HPDE6-E6E7 (cell line): ENCODE measurements around the gene USH1G.
A peak's percentile ranks its signal among the peaks of the same experiment; 100 is the strongest.

ENCODE experiments used
- DNase-seq: peaks from one replicate; pipeline ENCODE4 v3.0.0; 2011; ENCODE audit warnings: missing footprints; ENCODE audit errors: extremely low spot score

The USH1G gene

DNA sequence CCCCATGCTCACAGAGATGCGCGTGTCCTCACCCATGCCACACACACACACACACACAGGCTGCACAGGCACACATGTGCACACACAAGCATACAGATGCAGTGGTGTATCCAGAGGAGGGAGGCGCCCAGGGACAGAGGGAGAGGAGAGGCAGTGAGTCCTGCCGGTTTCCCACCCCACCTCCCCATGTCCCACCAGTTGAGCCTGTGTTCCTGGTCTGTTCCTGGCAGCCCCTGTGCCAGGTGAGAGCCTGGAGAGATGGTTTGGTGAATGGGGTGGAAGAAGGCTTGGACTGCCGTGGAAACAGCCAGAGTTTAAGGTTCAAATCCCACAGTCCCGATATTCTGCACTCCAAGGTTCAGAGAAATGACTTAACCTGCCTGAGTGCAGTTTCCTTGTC, 19.4 kb downstream of the USH1G start:
- DNase-seq: no peak

DNA sequence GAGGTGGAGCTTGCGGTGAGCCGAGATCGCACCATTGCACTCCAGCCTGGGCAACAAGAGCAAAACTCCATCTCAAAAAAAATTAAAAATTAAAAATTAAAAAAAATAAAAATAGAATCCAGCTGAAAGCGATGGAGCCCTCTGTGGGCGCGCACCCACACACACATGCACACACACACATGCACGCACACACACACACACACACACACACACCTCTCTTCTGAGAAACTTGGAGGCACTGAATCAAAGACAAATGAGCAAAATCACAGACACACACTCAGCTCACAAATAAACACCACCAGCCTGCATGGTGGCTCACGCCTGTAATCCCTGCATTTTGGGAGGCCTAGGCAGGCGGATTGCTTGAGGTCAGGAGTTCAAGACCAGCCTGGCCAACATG, 20.0 kb downstream of the USH1G start:
- DNase-seq: no peak

DNA sequence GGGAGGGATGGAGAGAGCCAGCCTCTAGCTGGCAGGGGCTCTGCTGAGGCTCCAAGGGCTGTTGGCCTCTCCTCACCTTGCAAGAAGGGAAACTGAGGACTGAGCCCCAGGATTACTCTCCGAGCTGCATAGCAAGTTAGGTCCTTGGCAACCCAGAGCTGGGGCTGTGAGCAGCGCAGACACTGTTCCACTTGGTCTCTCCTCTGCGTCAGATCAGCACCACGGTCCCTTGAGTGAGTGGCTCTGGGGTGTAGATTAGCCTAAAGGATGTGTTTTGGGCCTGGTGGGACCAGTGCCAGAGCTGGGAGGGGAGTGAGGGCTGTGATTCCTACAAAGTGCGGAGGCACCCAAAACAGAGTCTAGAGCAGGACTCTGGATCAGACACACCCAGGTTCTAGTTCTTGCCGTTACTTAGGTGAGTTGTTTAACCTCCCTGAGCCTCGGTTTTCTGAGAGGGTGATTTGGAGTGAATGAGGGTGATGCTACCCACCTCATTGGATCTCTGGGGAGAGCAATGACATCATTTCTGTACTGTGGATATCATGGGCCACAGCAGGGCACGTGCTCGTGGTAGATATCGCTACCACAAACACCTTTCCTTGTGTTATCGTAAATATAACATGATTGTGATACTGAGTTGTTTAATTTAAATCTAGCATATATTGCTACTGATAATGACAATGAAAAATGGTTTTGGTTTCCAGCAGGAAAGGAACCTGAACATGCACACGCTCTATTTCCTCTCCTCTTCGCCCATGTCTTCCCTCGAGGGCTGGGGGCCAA, 21.5 kb downstream of the USH1G start:
- no peak for DNase-seq

DNA sequence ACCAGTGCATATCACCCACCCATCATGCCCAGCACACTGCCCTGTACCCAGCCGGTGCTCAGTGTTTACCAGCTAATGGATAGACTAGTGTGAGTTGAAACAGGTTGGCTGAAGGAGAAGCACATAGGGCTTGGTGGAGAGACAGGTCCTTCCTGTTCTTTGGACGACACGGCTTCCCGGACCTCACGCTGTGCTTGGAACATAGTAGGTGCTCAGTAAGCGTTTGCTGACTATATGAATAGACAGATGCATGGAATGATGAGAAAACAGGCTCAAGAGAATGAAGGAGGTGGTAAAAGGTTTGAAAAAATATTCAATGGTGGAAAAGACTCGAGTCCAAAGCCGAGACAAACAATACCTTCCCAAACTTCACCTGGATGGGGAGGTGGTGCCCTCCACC, 22.8 kb downstream of the USH1G start:
- DNase-seq: no peak

DNA sequence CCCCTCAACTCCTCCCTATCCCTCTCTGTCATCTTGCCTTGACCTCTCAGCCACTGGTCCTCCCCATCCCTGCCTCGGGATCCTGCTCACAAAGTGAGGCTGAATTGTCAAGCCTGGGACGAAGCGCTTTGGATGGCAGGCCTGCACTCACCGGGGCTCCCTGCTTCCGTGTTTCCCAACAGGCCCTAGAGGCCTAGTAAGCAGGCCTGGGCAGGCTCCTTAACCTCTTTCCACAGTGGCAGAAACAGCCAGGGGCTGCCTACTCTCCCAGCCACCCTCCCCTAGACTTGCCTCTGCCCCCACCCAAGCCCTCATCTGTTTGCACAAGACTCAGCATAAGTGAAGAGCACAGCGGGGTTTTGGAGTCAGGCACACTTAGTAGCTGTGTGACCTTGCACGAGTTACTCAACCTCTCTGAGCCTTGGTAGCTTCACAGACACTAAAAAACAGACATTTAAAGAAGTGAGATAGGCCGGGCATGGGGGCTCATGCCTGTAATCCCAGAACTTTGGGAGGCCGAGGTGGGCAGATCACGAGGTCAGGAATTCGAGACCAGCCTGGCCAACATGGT, 24.6 kb downstream of the USH1G start:
- peak; percentile 58 for DNase-seq

DNA sequence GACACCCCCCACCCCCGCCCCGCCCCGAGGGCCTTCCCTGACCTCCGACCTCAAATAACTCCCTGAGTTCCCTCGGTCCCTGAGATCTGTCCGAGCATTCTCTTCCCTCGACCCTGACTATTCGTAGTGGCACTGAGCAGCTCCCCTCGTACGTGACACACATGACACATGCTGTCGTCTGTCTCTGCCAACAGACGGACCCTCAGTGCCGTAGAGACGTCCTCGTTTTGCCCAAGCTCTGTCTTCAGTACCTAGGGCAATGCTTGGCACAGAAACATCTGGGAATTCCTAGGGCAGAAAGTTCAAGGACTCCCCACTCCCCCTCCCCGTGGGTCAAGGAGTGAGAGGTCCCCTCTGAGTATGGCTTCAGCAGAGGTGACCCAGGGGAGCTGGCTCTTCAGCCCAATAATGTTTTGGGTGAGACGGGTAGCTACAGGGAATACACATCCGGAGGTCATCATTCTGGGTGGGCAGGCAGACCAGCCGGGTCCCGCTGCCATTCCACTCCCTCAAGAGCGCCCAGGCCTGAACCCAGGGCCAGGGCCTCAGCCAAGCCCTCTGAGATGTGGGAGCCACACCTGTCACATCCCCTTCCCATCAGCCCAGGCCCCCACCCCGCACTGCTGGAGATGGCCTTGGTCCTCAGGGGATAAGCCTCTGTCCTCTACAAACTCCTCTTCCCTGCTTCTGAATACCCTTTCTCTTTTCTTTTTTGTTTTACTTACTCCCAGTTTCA, 29.0 kb downstream of the USH1G start:
- no peak for DNase-seq

DNA sequence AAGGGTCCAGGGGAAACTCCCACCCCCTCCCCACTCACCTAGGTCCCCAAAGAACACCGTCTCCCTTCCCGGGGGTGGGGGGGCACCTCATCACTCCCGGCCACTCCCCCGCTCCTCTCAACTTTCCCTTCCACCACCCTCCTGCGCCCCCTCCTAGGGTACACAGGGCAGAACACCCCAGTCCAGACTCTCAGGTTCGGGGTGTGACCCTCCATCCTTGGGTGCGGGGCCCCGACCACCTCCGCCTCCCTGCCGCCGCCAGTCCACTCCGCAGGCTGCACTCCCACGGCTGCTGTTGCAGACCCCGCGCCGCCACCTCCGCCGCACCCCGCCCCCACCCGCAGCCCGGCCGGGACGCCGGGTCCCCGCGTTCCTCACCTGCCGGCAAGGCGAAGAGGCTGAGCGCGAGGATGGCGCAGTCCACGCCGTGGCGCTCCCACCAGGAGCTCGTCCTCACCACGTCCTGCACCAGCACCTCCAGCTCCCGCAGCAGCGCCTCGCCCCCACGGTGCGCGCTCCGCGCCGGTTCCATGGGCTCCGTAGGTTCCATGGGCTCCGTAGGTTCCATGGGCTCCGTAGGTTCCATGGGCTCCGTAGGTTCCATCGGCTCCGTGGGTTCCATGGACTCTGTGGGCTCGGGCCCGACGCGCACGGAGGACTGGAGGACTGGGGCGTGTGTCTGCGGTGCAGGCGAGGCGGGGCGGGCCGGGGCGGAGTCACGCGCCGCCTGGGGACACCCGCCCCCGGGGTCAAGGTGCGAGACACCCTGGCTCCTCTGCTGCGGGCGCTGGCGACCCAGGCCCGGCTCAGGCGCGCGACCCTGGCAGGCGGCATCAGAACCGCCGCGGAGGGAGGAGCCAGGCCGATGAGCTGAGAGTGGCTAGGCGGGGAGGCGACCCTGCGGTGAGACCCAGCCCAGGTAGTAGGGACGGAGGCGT, 29.8 kb downstream of the USH1G start, which contains the start of gene FADS6:
TSS of gene FADS6 (minus strand) at position 660 of the 938 bp plus-strand sequence. CDS start at position 622, 38 bp downstream.
- no peak for DNase-seq

DNA sequence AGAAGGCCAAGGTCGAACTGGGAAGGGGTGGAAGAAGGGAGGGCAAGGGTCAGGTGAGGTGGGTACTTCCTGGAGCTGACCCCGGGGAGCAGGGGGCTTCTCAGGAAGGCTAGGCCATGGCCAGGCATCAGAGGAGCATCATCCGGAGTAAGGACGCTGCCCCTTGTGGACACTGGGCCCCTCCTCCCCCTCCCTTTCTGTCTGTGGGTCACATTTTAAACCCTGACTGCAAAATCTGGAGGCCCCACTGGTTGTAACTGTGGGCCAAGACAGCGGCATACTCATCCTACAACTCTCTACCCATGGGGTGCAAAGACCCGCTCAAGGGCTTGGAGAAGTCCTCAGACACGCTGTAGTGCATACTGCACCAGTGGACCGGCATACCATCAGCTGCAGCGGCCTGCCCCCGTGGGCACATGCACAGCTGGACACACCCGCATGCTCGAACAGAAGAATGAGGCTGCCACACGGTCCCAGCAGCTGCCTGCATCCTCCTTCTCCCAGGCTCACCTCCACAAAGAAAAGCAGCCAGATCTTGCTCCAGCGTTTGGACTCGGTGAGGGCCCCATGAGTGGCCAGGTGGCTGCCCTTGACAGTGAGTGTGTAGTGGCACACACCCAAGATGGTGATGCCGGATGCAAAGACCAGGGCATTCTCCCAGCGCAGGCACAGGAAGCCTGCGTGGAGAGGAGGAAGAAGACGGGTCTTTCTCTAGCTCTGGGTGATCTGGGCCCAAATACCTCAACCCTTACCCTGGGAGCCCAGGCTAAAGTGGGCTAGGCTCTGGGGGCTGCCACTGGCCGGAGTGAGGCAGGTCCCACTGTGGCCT, 30.8 kb downstream of the USH1G start:
- DNase-seq: no peak

DNA sequence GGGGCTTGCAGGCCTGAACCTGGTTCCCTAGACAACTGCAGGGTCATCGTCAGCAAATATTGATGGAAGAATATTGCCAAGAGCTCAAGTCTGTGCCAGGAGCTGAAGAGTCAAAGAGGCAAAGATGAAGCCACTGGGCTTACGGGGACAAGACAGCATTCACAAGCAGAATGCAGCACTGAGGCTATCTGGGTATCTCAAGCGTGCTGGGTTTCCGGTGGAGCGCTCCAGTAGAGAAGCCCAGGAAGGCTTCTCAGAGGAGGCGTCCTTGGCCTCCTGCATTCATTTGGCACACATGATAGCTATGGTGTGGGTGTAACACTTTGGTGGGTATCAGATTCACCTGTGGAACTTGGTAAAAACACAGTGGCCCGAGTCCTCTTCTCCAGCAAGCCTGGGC, 32.5 kb downstream of the USH1G start:
- no peak for DNase-seq

DNA sequence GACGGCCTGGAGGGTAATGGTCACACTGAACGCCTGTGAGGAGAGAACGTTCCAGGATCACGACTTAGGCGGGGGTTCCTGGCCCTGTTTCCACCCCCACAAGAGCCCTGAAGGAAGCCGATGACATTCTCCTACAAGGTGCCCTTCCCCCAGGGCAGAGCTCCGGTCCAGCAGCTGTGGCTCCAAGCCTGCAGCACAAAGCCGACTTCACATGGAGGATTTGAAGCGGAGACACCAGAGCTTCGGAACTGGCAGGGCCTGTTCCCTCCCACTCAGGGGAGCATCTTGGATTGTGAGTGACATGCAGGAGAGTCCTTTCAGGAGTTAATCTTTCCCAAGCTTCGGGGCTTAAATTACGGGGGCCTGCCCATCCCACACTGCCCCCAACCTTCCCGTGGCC, 34.6 kb downstream of the USH1G start:
- DNase-seq: no peak

DNA sequence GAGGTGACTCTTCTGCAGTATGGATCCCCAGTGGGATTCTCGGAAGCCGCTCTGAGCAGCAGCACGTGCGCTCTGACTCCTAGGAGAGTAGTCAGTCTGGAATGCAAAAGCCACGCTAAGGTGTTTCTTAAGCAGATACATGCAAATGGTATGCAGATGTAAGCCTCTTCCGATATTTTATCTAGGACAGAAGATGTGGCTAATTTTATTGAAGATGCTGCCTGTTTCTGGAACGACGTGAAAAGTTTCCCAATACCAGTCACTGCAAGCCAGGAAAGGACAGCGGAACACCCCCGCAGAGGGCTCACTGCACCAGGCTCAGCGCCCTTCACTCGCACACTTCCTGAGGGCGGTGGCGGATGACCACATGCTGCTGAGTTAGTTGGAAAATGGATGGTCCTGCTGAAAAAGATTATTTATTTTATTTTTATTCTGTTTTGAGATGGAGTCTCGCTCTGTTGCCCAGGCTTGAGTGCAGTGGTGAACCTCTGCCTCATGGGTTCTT, 39.8 kb downstream of the USH1G start:
- no peak for DNase-seq

DNA sequence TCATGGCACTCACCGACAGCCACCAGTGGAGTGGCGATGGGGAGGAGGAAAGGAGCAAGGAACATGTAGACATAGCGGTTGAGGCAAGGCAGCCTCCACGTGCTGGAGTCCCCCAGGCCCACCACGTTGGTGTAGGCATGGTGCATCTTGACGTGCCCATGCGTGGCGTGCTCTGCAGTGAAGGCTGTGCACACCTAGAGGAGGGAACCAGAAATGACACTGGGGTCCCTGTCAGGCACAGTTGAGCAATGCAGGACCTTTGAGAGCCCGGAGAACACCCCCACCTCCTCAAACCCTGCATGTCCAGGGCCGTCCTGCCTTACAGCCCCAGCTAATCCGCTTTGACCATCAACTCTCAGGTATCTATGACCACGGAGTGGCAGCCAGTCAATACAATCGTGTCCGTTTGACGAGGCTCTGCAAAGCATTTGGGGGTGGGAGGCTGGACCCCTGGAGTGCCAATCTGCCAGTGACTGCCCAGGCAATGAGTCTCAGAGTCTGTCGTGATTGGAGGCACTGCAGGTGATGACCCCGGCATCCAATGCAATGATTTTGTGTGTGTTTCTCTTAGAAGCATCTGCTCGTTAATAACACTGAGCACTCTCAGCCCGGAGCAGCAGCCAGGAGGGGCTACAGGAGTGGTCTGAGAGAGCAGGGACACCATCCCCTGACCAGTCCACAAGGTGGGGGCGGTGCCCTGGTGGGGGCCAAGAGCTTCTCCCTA, 40.4 kb downstream of the USH1G start:
- DNase-seq: no peak

DNA sequence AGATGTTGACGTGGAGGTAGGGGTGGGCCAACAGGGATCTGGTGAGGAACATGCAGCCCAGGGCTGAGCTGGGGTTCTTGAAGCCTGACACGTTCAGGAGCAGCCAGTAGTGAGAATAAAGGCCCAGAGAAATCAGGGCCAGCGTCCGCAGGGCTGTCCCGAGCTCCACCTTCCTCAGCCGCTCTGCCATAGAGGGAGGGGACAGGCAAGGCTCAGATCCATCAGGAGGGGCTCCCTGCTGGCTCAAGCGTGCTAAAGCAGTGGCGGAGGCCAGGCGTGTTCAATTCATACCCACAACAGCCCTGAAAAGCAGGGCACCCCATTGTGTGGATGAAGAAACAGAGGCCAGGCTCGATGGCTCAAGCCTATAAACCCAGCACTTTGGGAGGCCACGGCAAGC, 42.0 kb downstream of the USH1G start:
- DNase-seq: no peak

DNA sequence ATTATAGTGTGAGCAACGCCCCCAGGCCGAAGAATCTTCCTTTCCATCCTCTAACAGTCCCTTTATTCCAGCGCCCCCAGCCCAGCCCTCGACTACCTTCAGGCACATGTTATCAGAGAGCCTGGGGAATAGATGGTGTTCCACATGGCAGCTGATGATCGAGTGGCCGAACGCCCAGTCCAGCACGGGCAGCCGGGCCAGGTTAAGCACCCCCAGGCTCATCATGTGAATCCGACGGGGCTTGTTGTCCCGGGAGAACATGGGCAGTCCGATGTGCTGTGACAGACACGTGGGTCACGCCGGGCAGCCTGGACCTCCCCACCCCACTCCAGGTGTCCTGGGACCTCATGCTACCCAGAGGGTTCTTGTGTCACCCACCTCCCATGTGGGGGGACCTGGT, 43.7 kb downstream of the USH1G start:
- no peak for DNase-seq

DNA sequence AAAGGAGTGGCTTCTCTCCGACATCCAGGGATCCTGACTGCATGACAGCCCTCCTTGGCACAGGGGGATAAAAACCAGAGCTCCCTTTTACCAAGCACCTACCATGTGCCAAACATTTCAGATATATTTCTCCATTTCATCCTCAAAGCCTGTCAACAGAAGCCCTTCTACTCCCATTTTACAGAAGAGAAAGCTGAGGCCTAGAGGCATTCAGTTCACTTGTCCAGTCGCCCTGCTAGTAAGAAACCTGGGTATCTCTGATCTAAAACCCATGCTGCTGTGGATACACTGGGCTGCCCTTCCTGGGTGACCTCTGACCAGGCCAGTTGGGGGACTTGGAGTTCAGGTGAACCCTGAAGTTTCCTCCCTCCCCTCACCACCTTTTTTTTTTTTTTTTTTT, 44.4 kb downstream of the USH1G start:
- no peak for DNase-seq

DNA sequence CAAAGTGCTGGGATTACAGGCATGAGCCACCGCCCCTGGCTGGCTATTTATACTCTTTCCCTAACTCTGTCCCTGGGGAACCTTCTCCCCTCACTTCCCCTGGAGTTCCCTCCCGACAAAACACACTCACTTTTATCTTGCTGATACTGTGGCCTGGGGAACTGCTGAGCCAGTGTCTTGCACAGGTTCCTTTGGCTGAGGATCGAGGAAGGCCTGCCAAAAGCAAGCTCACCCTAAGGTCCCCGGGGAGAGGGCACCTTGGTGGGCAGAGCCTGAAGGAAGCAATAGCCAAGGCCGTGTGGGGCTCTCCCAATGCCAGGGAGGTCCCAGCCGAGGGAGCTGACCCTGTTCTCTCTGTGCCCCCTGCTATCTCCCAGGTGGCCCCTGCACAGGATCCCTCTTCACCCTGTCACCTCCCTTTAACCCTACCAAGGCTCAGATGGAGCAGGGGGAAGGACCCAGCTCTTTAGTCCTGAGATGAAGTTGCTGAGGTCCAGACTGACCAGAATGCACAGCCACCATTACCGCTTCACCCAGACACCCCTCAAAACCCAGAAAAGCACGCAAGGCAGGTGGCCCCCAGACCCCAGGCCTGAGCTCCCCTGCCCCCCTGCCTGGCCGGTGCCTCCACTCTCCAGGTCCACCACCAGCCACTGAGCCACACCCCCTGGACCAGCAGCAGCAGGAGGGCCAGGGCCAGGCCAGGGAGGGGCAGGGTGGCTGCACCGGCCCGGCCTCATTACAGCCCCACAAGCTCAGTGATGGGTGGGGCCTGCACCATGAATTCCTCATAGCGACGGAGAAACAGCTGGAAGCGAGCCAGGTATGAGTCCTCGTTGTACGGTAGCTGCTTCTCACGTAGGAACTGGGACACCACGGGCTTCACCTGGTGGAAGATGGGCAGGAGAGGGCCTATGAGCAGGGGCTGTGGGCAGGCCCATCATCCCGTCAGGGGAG, 45.2 kb downstream of the USH1G start:
- peak; percentile 66 for DNase-seq

DNA sequence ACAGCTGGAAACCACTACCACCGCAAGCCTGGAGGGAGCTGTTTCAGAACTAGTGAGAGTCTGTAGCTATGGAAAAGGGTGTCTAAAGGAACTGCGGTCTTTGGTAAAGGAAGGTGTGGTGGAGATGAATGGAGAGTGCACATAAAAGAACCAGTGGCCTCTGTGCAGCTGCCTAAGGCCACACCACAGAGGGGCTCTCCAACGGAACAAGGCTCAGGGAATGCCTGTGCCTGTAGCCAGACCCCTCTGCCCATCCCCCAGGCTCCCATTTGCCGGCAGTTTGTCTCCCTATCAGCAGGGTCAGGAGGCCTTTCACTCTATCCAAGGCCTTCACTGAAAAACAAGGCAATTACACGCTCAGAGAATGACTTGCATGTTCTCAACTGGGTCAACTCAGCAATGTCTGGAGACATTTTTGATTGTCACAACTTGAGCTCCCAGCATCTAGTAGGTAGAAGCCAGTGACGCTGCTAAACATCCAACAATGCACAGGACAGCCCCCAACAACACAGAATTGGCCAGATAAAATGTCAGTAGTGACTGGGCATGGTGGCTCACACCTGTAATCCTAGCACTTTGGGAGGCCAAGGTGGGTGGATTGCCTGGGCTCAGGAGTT, 47.0 kb downstream of the USH1G start:
- no peak for DNase-seq
